ENCODE data around the gene ZDHHC14. TPM values are rescaled to one million over a fixed set of nuclear protein-coding genes. Genes with fewer than 3 reads are reported as not detected.

The ZDHHC14 gene
- total RNA-seq, 1 donor from 2014 or later = 9.3 TPM

DNA sequence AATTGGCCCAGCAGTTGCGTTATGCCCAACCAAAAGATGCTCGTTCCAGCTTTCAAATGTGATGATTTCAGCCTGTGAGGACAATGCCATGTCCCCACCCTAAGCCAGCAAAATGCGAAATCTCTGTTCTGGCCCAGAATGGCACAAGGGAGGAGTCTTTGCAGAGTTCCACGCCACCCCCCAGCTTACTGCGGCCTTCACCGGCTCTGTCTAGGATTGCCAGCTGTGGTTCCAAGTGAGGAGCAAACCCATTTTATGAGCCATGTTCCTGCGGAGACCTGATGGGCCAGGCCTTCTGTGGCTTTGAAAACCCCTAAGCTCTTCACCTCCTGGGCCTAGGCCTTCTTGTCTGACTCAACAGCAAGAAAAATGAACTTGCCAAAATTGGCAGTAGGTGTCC lies 295.3 kb downstream of the ZDHHC14 start:
- TF ChIP-seq, protein P1, sequence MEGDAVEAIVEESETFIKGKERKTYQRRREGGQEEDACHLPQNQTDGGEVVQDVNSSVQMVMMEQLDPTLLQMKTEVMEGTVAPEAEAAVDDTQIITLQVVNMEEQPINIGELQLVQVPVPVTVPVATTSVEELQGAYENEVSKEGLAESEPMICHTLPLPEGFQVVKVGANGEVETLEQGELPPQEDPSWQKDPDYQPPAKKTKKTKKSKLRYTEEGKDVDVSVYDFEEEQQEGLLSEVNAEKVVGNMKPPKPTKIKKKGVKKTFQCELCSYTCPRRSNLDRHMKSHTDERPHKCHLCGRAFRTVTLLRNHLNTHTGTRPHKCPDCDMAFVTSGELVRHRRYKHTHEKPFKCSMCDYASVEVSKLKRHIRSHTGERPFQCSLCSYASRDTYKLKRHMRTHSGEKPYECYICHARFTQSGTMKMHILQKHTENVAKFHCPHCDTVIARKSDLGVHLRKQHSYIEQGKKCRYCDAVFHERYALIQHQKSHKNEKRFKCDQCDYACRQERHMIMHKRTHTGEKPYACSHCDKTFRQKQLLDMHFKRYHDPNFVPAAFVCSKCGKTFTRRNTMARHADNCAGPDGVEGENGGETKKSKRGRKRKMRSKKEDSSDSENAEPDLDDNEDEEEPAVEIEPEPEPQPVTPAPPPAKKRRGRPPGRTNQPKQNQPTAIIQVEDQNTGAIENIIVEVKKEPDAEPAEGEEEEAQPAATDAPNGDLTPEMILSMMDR (IDR thresholded peaks at IDR 0.05) = no peak
- Histone ChIP-seq H3K27ac (no peak overlapping the region), H3K9me3 (no peaks in the 10 kb centered on the region), H3K4me1 (no peaks in the 10 kb centered on the region), H3K36me3 (no peaks in the 10 kb centered on the region), H3K4me3 (no peak overlapping the region), H3K27me3 (ENCODE audit: low read depth) (peaks cover 7% of the 10 kb centered on the region)
- DNase-seq = no peak
- ATAC-seq = no peak
- intact Hi-C loops (cut with DNase I) = no loop called here

DNA sequence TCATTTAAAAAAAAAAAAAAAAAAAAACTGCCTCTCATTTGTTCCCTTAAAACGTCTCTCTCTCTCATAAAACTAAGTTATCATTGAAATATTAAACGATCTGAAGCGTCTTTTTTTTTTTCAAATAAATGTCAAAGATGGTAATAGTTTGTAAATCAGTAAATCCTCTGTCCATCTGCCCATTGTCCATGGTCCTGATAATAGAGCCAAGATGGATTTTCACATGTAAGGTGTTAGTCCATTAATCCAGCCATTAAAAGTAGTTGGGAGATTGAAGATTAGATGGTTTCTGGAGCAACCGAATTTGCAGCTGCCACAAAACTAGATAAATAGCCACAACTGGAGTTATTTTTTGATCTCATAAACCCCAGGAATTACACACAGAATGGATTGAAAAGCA lies 296.2 kb downstream of the ZDHHC14 start:
- Histone ChIP-seq H3K27ac (no peak overlapping the region), H3K9me3 (no peaks in the 10 kb centered on the region), H3K4me1 (no peaks in the 10 kb centered on the region), H3K27me3 (ENCODE audit: low read depth) (peaks cover 14% of the 10 kb centered on the region), H3K4me3 (no peak overlapping the region), H3K36me3 (no peaks in the 10 kb centered on the region)
- TF ChIP-seq, protein P1 (IDR thresholded peaks at IDR 0.05) = no peak
- DNase-seq (no peak), ATAC-seq (no peak)
- intact Hi-C loops (cut with DNase I) = no loop called here

DNA sequence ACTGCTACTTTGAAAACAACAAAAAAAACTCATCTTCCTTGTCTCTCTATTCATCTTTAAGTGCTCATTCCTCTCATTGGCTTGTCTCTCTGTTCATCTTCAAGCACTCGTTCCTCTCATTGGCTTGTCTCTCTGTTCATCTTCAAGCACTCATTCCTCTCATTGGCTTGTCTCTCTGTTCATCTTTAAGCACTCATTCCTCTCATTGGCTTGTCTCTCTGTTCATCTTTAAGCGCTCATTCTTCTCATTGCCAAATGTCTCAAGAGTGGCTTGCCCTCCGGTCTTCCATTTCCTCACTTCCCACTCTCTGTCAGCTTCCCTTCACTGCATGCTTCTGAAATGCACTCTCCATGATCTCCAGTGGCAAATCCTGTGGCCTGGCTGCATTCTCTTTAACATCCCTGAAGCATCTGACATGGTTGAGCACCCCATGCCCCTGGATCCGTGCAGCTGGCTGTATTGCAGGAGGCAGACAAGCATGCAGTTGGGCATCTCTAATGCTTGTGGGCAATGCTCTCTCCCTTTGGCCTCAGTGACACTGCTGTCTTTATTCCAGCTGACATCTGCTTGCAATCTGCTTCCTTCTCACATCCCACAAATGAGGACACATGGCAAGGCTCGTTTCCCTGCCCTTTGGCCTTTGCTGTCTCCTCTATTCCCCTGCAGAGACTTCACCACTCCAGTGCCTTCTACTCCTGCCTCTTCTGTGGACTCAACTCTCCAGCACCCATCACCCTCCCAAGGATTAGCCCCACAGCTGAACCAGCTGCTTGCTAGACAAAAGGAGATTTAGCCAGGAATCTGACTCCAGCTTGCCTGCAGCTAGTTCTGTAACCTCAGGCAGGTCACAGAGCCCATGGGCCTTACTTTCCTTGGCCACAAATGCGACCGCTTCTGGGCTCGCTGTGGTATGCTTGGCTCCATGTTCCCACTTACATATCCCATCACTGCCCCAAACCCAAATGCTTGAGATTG lies 298.9 kb downstream of the ZDHHC14 start:
- H3K4me1 ChIP-seq = no peaks in the 10 kb centered on the region
- no peaks in the 10 kb centered on the region for H3K36me3 ChIP-seq
- TF ChIP-seq, protein P1 (IDR thresholded peaks at IDR 0.05) = no peak
- H3K27me3 ChIP-seq (ENCODE audit: low read depth) = peaks cover 14% of the 10 kb centered on the region
- no peak overlapping the region for H3K27ac ChIP-seq
- ATAC-seq = no peak
- DNase-seq = no peak
- no peak overlapping the region for H3K4me3 ChIP-seq
- H3K9me3 ChIP-seq = no peaks in the 10 kb centered on the region
- intact Hi-C loops (cut with DNase I) = no loop called here

DNA sequence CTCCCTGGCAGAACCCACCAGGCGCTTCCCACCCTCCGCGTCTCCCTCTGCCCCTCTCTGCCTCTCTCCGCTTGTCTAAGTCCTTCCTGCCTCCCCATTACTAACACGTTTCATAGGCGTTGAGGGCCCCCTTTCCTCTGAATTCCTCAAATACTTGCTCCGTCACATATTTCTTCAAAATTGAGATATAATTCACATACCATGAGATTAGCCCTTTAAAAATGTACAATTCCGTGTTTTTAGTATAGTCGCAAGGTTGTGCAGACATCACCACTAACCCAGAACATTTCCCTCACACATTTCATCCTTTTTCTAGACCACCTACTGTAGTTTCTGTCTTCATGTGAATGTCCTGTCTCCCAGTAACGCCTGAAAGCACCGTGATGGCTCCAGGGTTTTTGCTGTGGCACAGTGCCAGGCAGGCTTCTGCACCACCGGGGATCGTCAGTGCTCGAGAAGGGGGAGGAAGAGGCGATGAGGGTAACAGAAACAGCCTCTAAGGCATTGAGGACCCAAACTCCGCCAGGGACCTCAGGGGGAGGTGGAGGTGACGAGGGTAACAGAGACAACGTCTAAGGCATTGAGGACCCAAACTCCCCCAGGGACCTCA lies 300.2 kb downstream of the ZDHHC14 start:
- H3K27ac ChIP-seq = no peak overlapping the region
- DNase-seq (no peak), ATAC-seq (no peak)
- no peak overlapping the region for H3K4me3 ChIP-seq
- intact Hi-C loops (cut with DNase I) = no loop called here
- H3K36me3 ChIP-seq = no peaks in the 10 kb centered on the region
- TF ChIP-seq, protein P1 (IDR thresholded peaks at IDR 0.05) = no peak
- no peaks in the 10 kb centered on the region for H3K4me1 ChIP-seq
- no peaks in the 10 kb centered on the region for H3K9me3 ChIP-seq
- H3K27me3 ChIP-seq (ENCODE audit: low read depth) = peaks cover 9% of the 10 kb centered on the region

DNA sequence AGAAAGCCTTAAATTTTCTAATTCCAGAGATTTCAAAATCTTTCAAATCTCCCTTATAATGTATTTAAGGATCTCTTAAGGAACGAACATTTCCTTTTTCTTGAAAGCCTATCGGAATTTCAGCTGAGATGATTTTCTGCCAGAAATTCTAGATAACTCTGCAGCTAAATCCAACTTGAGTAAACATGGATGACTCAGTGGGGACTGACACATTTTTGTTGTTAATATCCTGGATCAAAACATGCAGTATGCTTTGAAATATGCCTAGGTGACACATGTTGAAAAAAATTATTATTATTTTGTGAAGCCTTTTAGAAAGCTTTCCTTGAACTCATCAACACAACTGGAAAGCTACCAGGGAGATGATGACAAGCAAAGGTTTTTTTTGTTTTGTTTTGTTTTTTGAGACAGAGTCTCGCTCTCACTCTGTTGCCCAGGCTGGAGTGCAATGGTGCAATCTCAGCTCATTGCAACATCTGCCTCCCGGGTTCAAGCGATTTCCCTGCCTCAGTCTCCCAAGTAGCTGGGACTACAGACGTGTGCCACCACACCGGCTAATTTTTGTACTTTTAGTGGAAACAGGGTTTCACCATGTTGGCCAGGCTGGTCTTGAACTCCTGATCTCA lies 302.0 kb downstream of the ZDHHC14 start:
- DNase-seq = no peak
- no peak for ATAC-seq
- H3K4me1 ChIP-seq = no peaks in the 10 kb centered on the region
- intact Hi-C loops (cut with DNase I) = no loop called here
- H3K27ac ChIP-seq = no peak overlapping the region
- TF ChIP-seq, protein P1 (IDR thresholded peaks at IDR 0.05) = no peak
- H3K4me3 ChIP-seq = no peak overlapping the region
- H3K36me3 ChIP-seq = no peaks in the 10 kb centered on the region
- H3K27me3 ChIP-seq (ENCODE audit: low read depth) = peaks cover 9% of the 10 kb centered on the region
- no peaks in the 10 kb centered on the region for H3K9me3 ChIP-seq
